IPS-NIHi7 (cell line): ENCODE results near the gene ARHGAP28.

ENCODE experiments used
- DNase-seq: peaks from one replicate; pipeline ENCODE4 v3.0.0; 2012; ENCODE audit warnings: mixed read lengths; ENCODE audit errors: extremely low spot score

Gene ARHGAP28

DNA sequence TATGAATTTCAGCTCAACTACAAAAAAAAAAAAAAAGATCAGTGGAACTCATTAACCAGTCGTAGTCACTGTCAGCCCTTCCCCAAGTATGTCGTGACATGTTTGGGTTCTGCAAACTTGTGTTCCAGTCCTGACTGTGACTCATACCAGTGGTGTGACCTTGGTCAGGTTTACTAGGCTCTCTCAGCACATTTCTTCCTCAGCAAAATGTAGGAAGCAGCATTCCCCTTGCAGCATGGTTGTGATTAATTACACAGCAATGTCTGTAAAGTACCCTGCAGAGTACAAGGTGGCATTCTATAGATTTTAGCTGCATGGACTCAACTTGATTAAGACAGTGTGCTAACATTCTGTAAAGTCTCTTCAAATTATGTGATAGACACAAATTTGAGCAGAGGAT is 231.1 kb downstream of the ARHGAP28 start:
- no peak for DNase-seq

DNA sequence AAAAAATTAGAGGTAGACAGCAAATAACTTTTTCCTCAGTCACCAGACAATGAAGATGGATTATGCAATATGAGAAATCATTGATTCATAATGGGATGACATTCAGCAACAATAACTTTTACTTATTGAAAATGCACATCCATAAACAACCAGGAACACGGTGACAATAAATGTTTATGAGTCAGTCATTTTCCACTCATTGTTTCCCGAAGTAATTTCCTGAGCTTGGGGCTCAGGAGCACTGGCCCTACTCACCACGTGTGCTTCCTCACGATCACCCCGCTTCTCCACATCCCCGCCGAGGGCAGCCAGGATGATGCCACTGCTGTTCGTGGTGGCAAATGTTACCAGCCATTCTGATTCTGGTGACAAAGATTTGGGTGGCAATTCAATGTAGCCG is 231.8 kb downstream of the ARHGAP28 start:
- DNase-seq, result no peak

DNA sequence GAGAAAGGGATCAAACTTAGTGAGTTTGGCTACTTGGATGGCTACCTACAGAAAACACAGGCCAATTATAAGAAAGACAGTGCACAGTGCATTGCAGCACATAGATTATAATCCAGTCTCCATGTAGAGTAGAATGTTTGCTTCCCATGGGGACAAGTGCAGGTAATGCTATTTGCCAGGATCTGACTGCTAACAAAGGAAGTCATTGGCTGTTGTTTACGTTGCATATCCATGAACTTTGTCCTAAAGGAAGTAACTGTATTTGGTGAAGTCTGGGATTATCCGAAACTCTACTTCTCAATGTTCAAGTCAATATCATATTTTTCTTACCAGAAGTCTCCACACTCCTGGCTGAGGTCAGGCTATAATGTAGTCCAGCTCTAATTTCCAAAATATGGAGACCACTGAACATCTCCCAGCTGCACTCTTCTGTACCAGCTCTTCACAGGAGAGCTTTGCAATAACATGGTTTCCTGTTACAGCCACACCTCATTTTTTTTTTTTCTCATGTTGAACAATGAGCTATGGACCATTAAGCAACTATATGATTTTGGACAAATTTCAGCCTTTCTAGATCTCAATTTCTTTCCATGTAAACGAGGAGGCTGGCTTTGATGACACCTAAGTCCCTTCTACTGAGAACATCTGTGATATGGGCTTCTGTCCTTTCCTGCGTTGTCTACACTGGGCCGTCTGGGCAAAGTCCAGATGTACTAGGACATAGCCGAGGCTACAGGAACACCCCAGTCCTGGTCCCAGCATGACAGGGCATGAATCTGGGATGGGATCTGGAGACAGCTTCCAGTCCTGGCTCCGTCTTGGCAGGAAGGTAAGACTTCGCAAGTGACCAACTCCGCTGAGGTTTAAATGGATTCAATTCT is 233.3 kb downstream of the ARHGAP28 start:
- no peak for DNase-seq

DNA sequence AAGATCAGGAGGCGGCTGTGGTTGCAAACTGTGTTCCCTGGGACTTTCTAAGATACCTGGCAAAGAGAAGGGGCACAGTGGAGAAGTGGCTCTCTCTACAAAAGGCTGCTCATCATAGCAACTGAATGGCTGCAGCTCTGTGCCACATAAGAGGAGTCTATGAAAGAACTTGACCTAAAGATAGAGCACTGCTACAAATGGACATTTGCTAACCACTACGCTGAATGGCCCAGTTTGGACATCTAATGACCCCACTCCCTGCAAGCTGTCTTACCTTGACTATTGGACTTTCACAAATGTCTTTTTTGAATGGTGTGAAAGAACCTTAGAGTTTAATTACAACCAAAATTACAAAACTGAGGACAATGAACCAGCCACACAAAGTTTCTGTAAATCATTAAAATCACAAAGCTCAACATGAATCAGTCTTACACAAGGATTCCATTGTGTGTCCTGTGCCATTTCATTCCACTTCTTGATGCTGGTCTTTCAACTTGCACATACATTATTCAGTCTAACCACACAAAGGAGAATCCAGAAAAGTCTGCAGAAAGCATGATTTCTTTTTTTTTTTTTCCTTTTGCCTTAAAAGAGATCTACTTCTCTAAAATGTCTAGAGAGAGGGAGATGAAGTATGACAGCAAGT is 234.1 kb downstream of the ARHGAP28 start:
- DNase-seq, result no peak
